HG03060 (cell line): ENCODE results near the gene BNC1.

Source experiments
- ATAC-seq: cut with Tn5 transposase; IDR thresholded peaks from one replicate; pipeline ENCODE4 v1.9.1; 2021; ENCODE audit warnings: low read depth, moderate number of reproducible peaks; ENCODE audit not compliant: unreplicated experiment

BNC1 gene, protein sequence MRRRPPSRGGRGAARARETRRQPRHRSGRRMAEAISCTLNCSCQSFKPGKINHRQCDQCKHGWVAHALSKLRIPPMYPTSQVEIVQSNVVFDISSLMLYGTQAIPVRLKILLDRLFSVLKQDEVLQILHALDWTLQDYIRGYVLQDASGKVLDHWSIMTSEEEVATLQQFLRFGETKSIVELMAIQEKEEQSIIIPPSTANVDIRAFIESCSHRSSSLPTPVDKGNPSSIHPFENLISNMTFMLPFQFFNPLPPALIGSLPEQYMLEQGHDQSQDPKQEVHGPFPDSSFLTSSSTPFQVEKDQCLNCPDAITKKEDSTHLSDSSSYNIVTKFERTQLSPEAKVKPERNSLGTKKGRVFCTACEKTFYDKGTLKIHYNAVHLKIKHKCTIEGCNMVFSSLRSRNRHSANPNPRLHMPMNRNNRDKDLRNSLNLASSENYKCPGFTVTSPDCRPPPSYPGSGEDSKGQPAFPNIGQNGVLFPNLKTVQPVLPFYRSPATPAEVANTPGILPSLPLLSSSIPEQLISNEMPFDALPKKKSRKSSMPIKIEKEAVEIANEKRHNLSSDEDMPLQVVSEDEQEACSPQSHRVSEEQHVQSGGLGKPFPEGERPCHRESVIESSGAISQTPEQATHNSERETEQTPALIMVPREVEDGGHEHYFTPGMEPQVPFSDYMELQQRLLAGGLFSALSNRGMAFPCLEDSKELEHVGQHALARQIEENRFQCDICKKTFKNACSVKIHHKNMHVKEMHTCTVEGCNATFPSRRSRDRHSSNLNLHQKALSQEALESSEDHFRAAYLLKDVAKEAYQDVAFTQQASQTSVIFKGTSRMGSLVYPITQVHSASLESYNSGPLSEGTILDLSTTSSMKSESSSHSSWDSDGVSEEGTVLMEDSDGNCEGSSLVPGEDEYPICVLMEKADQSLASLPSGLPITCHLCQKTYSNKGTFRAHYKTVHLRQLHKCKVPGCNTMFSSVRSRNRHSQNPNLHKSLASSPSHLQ

DNA sequence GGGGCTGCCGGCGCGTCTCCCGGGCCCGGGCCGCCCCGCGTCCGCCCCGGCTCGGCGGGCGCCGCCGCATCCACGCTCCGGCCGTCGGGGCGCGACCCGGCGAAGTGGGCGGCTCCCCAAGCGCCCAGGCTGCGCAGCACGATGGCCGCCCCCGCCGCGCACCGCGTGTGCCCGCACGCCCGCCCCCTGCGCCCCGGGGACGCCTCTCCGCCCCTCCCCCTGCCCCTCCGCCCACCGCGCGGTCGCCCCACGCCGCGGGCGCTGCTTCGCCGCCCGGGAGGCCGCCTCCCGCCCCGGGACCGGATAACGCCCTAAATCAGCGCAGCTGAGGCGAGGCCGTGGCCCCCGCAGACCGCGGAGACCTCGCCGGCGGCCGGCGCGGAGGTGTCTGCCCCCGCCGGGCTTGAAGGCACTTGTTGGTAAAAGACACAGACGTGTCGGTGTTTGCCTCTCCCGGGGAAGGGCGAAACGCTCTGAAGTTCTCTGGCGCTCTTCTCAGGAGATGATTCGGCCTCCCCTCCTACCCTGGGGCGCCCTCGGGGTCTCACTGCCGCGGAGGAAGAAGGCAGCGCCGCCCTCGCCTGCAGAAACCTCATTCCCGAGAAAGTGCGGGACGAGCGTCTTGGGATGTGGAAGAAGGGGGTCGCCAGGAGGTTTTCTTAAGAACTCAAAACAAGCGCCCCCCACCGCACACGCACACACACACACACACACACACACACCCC lies at the start of gene BNC1:
BNC1 (minus strand) TSS at position 106 of the 725 bp plus-strand sequence; CDS start at position 70, 36 bp downstream.
- ATAC-seq, result no peak

DNA sequence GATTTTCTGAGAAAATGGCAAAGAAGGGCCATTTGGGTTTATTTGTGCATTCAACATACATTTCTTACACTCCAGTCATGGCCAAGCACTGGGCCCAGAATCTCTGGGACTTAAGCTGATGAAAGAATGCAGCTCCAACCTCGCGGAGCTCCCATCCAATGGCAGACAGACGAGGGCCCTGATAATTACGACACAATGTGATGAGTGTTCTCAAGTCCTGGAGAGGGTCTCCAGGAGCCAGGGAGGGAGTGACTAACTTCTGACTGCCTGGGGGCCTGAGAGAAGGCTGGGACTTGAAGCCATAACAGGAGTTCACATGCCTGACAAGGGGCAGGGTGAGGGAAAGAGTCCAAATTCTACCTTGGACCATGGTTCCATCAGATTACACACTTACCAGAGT lies 42.6 kb upstream of the BNC1 start:
- ATAC-seq, result no peak

DNA sequence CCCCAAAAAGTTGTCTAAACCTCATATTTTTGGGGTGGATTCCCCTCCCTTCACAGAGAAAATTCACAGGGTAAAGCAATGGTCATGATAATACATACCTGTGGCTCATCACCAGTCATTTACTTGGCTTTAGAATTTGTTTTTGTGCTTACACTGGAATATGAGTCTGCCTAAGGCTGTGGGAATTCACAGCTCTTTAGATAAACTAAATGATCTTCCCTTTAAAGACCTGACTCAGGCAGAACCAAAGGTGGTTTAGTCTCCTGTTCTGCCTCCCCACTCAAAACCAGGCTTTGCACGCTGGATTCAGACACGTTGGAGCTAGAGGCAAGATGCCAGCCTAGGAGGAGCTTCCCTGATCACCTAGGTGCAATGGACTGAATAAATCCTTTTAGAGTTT lies 40.3 kb upstream of the BNC1 start:
- ATAC-seq, result no peak

DNA sequence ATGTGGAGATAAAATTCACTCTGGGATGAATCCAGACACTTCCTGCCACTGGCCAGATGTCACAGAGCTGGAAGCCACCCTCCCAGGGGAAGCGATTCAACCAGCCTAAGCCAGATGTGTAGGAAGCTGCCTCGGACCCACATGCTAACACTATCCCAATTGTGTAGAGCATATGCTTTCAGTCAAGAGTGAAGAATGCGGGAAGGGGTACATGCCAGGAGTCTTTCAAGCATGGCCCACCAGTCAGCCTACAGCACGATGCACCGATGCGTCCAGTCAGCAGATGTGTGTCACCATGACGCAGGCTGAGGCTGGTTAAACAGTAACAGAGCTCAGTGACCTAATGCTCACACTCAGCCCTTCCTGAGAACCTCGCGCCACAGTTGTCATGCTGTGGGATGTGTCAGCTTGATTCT lies 38.8 kb upstream of the BNC1 start:
- no peak for ATAC-seq

DNA sequence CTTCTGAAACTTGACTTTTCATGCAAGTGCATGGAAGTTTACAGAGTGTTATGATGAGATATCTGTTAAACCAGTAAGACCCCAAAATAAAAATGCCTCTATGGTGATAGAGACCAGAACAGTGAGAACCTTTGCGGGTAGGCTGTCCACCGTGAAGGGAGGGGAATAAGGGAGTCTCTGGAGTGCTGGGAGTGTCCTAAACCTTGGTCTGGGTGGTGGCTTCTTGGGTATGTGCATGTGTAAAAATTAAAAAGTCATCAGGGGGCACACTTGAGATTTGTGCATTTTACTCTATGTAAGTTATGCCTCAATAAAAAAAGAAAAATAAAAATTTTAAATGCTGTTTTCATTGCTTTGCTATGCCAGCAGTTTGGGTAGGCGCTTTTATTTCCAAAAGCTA lies 38.2 kb upstream of the BNC1 start:
- ATAC-seq, result no peak

DNA sequence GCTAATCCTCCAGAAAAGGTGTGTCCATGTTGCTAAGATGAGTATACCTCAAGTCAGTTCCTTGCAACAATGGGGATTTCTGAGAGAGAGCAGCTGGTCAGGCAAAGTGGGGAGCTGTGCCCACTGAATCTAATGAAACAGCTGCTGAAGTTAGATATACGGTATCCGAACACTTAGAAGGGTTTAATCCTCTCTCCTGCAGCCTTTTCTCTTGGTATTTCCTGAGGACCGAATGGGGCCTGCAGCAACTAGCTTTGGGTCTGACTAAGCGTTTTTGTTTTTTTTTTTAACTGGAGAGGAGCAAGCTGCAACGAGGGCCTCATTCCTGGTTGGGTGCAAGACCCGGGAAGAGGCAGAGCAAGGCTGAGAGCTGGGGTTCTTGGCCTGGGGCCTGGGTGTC lies 37.6 kb upstream of the BNC1 start:
- ATAC-seq, result no peak

DNA sequence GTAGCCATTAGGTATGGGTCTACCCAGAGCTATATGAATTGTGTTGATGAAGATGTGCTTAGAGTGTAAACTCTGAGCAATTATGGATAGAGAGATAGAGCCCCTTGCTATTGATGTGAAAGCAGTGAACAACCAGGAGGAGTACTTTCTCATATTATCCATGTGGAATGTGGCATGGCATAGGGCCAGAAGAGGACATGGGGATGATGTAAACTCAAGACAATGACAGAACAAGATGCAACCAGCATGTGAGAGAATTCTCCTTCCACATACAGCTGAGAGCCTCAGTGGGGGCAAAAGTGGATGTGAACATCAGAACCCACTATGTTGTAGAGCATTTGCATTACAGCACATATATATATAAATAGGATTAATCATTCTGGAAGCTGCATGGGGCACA lies 36.4 kb upstream of the BNC1 start:
- no peak for ATAC-seq

DNA sequence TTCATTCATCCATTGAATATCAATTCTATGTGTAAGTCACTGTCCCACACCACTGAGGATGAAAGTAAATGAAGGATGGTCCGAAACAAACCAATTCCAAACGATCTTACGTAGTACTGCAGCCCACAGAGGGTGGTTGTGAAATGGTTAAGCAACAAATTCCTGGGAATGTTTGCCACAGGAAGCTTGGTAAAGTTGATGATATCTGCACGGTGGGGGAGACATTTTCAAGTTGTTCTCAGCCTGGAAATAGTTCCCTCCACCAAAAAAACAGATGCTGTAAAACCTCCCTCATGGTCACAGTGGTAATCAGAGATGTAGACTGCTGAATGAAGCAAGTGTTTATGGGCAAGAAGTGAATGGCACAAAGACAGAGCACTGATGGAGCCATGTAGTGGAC lies 35.9 kb upstream of the BNC1 start:
- no peak for ATAC-seq

DNA sequence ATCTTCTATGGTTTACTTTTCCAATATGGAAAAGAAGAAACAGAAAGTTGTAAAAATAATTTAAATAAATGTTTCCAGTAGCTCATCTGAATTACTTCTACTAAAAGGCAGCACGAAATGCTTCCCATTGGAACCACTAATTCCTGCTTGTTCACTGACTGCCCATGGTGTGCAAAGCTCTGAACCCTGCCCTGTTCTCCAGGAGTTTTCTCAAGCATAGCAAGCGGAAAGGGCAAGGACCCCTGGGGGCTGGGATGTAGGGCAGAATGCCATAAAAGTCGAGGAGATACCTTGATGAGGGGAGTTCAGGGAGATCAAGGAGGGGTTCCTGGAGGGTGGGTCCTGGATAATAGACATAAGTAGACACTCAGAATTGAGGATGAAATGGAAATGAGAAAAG lies 35.3 kb upstream of the BNC1 start:
- ATAC-seq, result no peak

DNA sequence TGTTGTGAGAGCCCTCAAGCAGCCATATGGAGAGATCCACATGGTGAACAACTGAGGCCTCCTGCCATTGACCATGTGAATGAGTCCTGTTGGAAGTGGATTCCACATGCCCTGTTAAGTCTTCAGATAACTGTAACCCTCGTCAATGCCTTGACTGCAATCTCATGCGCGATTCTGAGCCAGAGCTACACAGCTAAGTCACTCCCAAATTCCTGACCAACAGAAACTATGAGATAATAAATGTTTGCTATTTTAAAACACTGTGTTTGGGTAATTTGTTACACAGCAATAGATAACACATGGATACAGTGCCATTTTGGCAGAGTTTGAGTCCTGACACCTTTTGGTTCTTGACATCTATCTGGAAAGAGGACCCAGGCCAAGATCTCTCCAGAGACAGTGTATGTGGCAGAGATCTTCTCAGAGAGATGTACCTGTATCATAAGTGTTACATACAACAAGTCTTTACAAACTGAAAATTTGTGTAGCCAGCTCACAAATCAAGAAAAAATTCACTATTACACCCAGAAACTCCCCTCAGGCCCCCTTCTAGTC lies 34.5 kb upstream of the BNC1 start:
- no peak for ATAC-seq

DNA sequence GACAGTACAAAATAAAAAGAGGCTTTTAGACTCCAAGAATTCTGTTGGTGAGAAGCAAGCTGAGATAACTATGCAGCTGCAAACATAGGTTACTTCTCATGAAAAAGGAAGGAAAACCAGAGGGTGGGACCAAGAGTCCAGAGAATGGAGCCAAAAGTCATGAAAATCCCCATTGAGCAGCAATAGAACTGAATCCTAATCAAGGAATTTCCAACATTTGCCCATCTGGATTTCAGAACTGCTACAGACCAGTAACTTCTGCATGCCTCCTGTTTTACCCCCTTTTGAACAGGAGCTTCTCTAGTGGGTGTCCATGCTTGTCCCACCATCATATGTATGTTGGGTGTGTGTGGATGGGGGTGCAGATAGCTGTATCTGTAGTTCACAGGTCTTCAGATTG lies 33.6 kb upstream of the BNC1 start:
- ATAC-seq, result no peak

DNA sequence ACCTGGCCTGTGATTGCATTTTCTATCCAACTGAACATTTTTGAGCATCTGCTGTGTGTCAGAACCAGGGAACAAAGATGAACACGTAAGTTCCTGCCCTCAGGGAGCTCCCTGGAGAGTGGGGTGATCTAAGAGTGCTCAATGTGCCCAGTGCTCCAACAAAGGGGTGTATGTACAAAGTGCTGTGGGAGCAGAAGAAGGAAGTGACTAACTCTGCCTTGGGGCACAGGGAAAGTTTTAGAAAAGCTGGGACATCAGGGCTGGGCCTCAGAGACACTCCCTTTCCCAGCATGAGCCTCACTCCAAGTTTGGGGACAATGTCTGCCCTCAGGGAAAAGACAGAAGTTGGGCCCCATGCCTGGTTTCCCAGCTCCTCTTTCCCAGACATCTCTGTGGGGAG lies 27.6 kb upstream of the BNC1 start:
- no peak for ATAC-seq

DNA sequence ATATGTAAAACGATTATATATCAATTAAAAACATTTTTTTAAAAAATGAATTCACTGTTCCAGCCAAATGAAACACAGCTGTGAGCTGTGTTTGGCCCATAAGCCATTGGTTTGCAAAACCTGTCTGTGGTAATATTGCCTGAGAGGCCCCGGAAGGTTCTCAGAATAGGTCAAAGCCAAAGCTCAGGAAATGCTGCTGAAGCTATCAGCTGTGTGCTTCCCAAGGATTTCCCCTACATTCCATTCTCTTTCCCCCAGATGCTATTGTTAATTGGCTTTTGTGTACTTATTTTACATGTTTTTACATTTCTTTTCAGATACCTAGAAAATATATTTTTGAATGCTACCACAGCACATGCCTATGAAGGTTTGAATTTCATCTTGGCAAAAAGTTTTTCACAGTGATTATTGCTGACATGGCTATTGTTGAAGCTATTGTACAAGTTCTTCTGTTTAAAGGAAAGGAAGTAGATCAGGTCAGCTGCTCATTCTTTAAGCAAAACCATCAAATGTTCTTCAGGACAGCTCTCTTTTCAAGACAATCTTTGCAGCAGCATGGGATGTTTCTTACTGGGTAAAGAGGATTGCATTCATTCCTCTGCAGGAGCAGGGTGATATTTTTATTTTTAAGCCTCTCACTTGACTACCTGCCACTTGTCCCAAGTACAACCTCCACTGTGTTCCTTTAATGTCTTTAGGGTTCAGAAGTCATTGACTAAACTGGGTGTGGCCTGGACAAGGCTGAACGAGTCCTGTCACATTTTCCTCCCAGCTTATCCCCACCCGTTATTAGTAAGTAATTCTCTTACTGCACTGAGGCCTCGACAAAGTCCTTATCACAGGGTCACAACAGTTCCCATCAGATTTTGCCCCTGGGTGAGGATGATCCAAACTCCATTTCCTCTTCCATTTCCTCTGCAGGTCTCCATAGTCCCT lies 26.3 kb upstream of the BNC1 start:
- ATAC-seq, result no peak

DNA sequence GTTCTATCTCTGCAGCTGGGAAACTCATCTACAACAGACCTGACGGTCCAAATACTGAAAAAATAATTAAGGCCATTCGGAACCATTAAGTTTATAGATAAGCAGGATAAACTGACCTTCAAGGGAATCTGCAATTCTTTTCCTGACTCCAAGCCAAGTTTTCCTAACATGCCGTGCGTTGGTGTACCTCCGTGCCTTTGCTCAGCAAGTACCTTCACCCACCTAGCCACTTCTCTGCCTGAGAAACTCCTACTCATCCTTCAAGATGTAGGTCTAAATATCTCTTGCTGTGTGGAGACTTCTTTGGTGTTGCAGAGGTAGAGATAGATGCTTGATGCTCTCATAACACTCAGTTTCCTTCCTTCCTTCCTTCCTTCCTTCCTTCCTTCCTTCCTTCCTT lies 24.2 kb upstream of the BNC1 start:
- ATAC-seq, result no peak

DNA sequence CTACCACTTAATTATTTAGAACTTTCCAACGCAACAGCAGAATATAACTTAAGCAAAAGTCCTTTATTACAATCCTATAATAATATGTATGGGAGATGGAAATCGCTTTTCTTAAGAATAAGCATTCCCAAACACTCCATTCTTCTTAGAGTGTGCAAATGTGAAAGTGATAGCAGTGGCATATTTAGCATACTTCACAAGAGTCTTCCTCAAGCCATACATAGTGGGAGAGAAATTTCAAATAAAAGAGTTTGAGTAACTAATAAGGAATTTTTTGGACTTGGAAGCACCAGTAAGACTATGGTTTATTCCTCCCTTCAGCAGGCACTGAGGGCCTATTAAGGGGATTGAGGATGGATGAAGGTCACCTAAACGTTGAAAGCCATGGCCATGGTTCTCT lies 22.1 kb upstream of the BNC1 start:
- ATAC-seq, result no peak

DNA sequence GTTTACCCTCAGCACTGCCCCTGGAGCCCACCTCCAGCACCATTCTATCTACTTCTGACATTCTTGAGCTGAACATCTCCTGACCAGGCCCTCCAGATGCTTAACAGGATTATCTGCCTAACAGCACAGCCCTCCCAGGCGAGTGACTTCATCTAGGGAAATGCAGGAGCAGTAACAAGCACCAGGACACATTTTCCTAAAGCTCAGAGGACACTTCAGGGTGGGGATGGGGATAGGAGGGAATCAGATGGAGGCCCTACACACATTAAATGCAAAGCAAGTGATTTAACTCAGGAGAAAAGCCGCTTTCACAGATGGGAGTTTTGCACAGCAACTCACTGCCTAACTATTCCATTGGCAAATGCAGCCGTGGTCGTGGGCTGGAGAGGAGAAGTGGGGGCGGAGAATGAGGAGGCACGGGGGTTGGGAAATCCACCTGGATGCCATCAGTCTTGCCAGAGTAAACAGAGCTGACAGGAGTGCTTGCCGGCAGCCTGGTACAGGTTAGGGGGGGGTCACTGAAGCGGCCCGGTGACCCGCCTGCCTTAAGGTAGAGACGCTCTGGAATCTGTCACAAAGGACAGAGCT lies 21.3 kb upstream of the BNC1 start:
- no peak for ATAC-seq

DNA sequence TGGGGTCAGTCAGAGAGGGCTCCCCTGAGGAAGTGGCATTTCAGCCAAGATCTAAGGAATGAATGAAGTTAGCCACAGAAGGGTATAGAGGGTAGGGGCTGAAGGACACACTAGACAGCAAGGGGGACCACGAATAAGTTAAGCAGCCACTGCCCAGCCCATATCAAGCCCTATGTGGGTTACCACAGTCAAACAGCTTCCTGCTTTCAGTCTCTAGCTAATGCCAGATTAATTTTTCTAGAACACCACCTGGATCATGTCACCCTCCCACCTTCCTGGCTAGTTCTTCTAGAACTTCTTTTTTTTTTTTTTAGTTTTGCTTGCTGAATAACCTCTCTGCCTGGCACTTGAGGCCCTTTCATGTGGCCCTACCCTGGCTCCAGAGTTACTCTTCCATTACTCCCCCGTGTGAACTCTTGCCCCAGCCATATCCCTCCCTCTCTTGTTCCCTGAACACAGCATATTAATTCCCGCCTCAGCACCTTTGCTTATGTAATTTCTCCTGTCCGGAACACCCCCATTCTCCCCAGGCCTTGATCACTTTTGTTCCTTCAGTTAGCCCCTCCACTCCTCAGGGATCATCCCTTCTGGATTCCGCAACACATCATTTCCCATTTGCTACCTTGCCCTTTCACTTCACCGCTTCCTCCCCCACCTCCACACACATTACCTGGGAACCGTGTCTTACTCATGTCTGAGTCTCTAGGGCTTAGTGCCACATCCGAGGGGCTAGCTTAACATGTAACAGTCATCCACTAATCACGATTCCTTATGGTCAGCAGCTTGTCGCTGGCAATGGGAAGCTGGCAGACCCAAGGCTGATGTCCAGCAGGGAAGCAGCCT lies 20.6 kb upstream of the BNC1 start:
- ATAC-seq, result no peak

DNA sequence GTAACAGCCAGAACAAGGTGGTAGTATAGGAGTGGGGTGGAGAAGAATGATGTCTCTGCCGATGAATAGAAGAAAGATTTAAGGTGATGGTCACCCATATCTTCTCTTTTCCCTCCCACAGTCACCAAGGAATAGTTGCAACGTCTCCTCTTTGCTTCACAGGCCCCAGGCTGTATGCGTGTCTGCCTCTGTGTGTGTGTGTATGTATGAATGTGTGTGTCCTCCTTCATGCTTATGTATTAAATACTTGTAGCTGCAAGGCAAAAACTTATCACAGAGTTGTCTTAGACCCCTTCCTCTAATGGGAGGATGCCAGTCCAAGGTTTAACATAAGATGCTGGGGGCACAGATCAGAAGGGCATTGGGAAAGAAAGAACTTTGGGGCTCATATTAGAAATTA lies 19.1 kb upstream of the BNC1 start:
- no peak for ATAC-seq
